HT1080 (cell line): ENCODE results near the gene MED27. TPM values are rescaled to one million over a fixed set of nuclear protein-coding genes. Genes with fewer than 3 reads are reported as not detected.

ENCODE experiments used
- DNase-seq: peaks from one replicate; pipeline ENCODE4 v3.0.0-alpha.2; 2015; ENCODE audit warnings: low read depth
- total RNA-seq: library from RNA; depleted of rRNA; stranded (reverse); fragments of >200 nt; shearing (Covaris generic); gene quantifications from 2 replicates; pipeline ENCODE4 v1.2.3, GENCODE V29; 2014; rRNA removed

MED27 gene
- total RNA-seq, 1 experiment from 2014 or later: 63.5 TPM

DNA sequence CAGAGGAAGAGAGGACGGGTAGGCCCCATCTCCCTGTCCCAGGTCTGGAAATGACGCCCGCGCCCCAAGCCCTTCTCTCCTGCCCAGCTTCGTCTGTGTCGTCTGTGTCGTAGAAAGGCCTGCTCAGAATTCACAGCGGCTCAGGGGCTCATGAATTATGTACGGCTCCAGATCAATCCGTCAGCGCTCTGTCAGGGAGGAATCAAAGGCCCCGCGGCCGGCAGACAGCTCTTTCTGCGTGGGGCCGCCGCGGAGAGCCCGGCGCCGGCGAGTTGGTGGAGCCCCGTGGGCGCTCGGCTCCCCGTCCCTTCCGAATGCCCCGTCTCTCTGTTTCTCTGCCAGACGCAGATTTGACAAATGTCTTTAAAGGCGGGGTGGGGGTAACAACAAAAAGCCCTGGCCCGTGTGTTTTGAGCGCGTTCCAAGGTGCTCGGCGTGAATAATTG lies 255.9 kb downstream of the MED27 start:
- DNase-seq: no peak

GRCh38 chr9:131818089-131818488 lies 261.6 kb downstream of the MED27 start:
- DNase-seq: no peak

GRCh38 chr9:131817627-131818026 lies 262.0 kb downstream of the MED27 start:
- DNase-seq: no peak

GRCh38 chr9:131817073-131817472 lies 262.6 kb downstream of the MED27 start:
- no peak for DNase-seq

GRCh38 chr9:131815970-131816873 lies 263.4 kb downstream of the MED27 start:
- no peak for DNase-seq

DNA sequence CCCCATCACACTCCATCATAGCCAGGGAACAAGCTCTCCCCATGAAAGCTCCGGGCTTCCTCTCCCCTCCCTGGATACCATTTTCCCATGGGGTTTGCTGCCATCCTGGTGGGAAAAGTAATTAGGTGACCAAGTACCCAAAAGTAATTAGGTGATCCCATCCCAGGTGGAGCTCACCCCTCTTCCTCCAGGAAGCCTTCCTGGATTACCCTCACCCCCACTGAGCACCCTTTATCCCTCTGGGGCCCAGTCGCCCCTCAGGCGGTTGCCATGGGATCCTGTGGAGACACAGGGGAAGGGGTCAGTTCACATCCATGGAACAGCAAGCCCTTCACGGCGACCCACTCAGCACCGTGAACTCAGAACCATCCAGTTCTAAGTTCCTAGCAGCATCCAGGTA lies 265.0 kb downstream of the MED27 start:
- no peak for DNase-seq

DNA sequence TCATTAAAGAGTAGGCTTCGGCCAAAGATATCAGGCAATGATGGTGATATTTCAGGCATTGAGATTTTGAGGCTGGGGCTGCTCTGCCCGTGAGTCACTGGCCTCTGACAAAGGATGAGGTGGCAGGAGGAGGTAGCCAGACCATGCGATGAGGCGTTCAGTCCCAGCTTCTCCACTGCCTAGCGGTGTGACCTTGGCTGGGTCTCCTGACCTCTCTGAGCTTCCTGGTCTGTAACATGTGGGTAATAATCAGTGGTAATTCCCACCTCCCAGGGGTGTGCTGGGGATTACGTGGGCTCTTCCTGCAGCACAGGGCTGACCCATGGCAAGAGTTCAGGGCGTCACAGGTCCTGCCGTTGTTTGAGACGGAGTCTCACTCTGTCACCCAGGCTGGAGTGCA lies 266.6 kb downstream of the MED27 start:
- peak; percentile 93 for DNase-seq

DNA sequence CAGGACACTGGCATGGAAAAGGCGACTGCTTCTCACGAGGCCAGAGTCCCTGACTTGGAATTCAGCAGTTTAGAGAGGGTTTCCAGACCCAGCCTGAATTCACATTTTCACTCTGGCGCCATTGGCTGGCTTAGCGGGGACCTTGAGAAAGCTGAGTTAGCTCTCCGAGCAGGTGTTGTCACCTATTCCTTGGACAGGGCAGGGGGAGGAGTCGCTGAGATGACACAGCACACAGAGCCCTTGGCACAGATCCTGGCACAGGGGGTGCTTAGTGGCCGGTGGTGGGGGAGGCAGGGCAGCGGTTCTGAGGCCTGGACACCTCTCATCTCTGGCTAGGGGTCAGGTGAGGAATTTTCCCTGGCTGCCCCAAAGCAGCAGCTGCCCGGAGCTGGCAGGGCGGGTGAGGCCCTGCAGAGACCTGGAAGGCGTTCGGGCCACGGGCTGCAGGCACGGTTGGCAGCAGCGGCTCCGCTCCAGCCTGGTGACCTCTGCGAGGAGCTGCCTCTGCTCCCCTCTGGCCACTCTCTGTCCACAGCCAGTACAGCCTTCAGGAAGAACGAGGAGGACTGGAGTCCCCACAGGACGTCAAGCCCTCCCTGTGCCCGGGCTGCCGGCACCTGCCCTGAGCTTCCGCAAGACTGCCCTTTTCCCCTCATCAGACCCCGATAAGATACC lies 267.4 kb downstream of the MED27 start:
- no peak for DNase-seq

- DNase-seq: no peak
Observed at GRCh38 chr9:131811405-131811804, 268.3 kb downstream of the MED27 start.

DNA sequence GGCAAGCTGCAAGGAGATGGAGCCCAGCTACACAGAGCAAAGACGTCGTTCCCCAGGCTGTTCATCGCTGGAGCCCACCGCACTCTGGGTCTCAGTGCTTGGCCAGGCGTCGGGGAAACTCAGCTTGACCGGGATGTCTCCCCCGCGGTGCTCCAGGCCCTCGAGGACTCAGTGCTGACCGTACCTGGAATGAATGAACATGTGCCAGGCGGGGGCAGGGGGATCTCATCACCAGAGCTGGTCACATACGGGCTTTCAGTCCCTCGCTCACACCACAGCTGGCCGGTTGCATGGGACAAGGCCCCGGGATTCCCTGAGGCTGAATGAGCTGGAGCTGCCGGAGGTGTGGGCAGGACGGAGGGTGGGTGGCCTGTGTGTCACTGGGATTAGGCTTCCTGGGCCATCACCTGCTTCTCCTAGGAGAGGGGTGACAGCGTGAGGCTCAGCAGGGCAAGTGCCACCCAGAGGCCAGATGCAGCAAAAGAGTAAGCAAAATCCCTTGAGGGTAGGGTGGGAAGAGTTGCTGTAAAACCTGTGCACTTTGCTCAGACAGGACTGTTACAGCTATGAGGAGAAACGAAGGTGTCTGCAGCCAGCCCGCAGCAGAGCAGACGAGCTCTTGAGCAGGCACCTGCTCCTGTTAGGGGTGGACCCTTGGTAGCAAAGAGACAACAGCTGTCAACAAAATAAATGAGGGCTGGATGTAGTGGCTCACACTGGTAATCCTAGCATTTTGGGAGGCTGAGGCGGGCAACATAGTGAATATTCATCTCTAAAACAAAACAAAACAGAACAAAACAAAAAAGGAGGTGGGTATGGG lies 269.1 kb downstream of the MED27 start:
- no peak for DNase-seq

Other genes starting within 250 kb of the MED27 start
- gene NTNG2, start 82.2 kb upstream of the MED27 start, total RNA-seq: 1.1 and 2.6 TPM in 2 replicates